ENCODE measurements around the gene ZNF740. TPM values are rescaled to one million over a fixed set of nuclear protein-coding genes. Genes with fewer than 3 reads are reported as not detected.

Gene ZNF740
- total RNA-seq (2014; rRNA removed; shearing (Covaris generic)): 5.1 and 6.5 TPM in 2 replicates
- polyA plus RNA-seq (2016; fragmentation: Nextera tagmentation; extraction: Ambion mirVana): 2.8 and 3.9 TPM in 2 replicates

GRCh38 chr12:53180220-53180930 is at the start of gene ZNF740, which contains the start of gene CSAD:
Gene ZNF740 (plus strand): TSS chr12:53180722. CDS start chr12:53181984, 1,262 bp downstream.
Gene CSAD (minus strand): TSS chr12:53180925. CDS start chr12:53173470, 7,455 bp downstream.
- Histone ChIP-seq H3K27ac (peak within 1 kb of the TSS; percentile 94), H4K20me1 (ENCODE audit: insufficient read depth) (no peaks in the 10 kb centered on the region; the same call in 1 of the 2 replicates), H3K9me2 (ENCODE audit: insufficient read depth) (no peaks in the 10 kb centered on the region), H3K79me2 (ENCODE audit: insufficient read depth) (peaks cover 65% of the 10 kb centered on the region), H3K27me3 (replicated peaks; ENCODE audit: insufficient read depth) (no peaks in the 10 kb centered on the region), H3K4me1 (ENCODE audit: insufficient read depth) (peaks cover 36% of the 10 kb centered on the region), H3K36me3 (ENCODE audit: low read depth) (peaks cover 13% of the 10 kb centered on the region; the same call in 1 of the 2 replicates), H2AFZ (peak within 1 kb of the TSS; percentile 93), H3F3A (ENCODE audit: insufficient read depth) (peaks cover 38% of the 10 kb centered on the region), H3K4me2 (ENCODE audit: unreplicated experiment) (peak within 1 kb of the TSS; percentile 95), H3K9me3 (ENCODE audit: low read depth) (no peaks in the 10 kb centered on the region), H3K4me3 (peak within 1 kb of the TSS; percentile 72), H3K9ac (peak within 1 kb of the TSS; percentile 91)
- 1% methylated on average over 40 to 60 of the region's 70 CpGs for WGBS, 2 experiments (ENCODE audit: low coverage in 1 of 2, low lambda C conversion rate in 2 of 2, missing lambda C conversion rate in 2 of 2)
- peak; percentile 99 for DNase-seq
- in situ Hi-C loops (cut with MboI): no loop called here
- TF ChIP-seq EZH2phosphoT487 (IDR thresholded peaks at IDR 0.05; ENCODE audit: insufficient read depth, low read depth) (no peak), EZH2 (IDR thresholded peaks at IDR 0.05; ENCODE audit: insufficient read depth, poor library complexity, severe bottlenecking) (no peak)

- no peak for DNase-seq
- H3K4me2 ChIP-seq (ENCODE audit: unreplicated experiment): no peak overlapping the region
- WGBS, 2 experiments (ENCODE audit: low coverage in 1 of 2, low lambda C conversion rate in 2 of 2, missing lambda C conversion rate in 2 of 2): 46 to 75% methylated on average over 2 of the region's 2 CpGs
- no peaks in the 10 kb centered on the region for H3K9me2 ChIP-seq (ENCODE audit: insufficient read depth)
- H2AFZ ChIP-seq: no peak overlapping the region
- TF ChIP-seq EZH2phosphoT487 (IDR thresholded peaks at IDR 0.05; ENCODE audit: insufficient read depth, low read depth) (no peak), EZH2 (IDR thresholded peaks at IDR 0.05; ENCODE audit: insufficient read depth, poor library complexity, severe bottlenecking) (no peak)
- no peaks in the 10 kb centered on the region for H4K20me1 ChIP-seq (ENCODE audit: insufficient read depth)
- no peaks in the 10 kb centered on the region for H3K27me3 ChIP-seq (replicated peaks; ENCODE audit: insufficient read depth)
- H3K79me2 ChIP-seq (ENCODE audit: insufficient read depth): no peaks in the 10 kb centered on the region
- H3F3A ChIP-seq (ENCODE audit: insufficient read depth): no peaks in the 10 kb centered on the region
- no peak overlapping the region for H3K9ac ChIP-seq
- no peaks in the 10 kb centered on the region for H3K36me3 ChIP-seq (ENCODE audit: low read depth)
- no peak overlapping the region for H3K27ac ChIP-seq
- H3K9me3 ChIP-seq (ENCODE audit: low read depth): no peaks in the 10 kb centered on the region
- H3K4me1 ChIP-seq (ENCODE audit: insufficient read depth): no peaks in the 10 kb centered on the region
- in situ Hi-C loops (cut with MboI): no loop called here
- H3K4me3 ChIP-seq: no peak overlapping the region
Measured at GRCh38 chr12:53131844-53132243, 48.7 kb upstream of the ZNF740 start.

GRCh38 chr12:53133722-53134121 is 46.8 kb upstream of the ZNF740 start:
- no peak overlapping the region for H3K4me2 ChIP-seq (ENCODE audit: unreplicated experiment)
- no peaks in the 10 kb centered on the region for H3K36me3 ChIP-seq (ENCODE audit: low read depth)
- H3F3A ChIP-seq (ENCODE audit: insufficient read depth): no peaks in the 10 kb centered on the region
- 77 to 97% methylated on average over 3 of the region's 3 CpGs for WGBS, 2 experiments (ENCODE audit: low coverage in 1 of 2, low lambda C conversion rate in 2 of 2, missing lambda C conversion rate in 2 of 2)
- H2AFZ ChIP-seq: no peak overlapping the region
- no peak for DNase-seq
- no peaks in the 10 kb centered on the region for H3K27me3 ChIP-seq (replicated peaks; ENCODE audit: insufficient read depth)
- no peak overlapping the region for H3K27ac ChIP-seq
- no peaks in the 10 kb centered on the region for H4K20me1 ChIP-seq (ENCODE audit: insufficient read depth)
- no peaks in the 10 kb centered on the region for H3K9me3 ChIP-seq (ENCODE audit: low read depth)
- H3K4me3 ChIP-seq: no peak overlapping the region
- no peaks in the 10 kb centered on the region for H3K9me2 ChIP-seq (ENCODE audit: insufficient read depth)
- H3K79me2 ChIP-seq (ENCODE audit: insufficient read depth): no peaks in the 10 kb centered on the region
- TF ChIP-seq EZH2 (IDR thresholded peaks at IDR 0.05; ENCODE audit: insufficient read depth, poor library complexity, severe bottlenecking) (no peak), EZH2phosphoT487 (IDR thresholded peaks at IDR 0.05; ENCODE audit: insufficient read depth, low read depth) (no peak)
- in situ Hi-C loops (cut with MboI): no loop called here
- no peak overlapping the region for H3K9ac ChIP-seq
- H3K4me1 ChIP-seq (ENCODE audit: insufficient read depth): no peaks in the 10 kb centered on the region

GRCh38 chr12:53143355-53143754 is 37.2 kb upstream of the ZNF740 start:
- no peaks in the 10 kb centered on the region for H4K20me1 ChIP-seq (ENCODE audit: insufficient read depth)
- TF ChIP-seq EZH2phosphoT487 (IDR thresholded peaks at IDR 0.05; ENCODE audit: insufficient read depth, low read depth) (no peak), EZH2 (IDR thresholded peaks at IDR 0.05; ENCODE audit: insufficient read depth, poor library complexity, severe bottlenecking) (no peak)
- peaks cover 9% of the 10 kb centered on the region for H3F3A ChIP-seq (ENCODE audit: insufficient read depth)
- no peak overlapping the region for H3K9ac ChIP-seq
- no peak overlapping the region for H2AFZ ChIP-seq
- H3K9me3 ChIP-seq (ENCODE audit: low read depth): no peaks in the 10 kb centered on the region
- H3K79me2 ChIP-seq (ENCODE audit: insufficient read depth): no peaks in the 10 kb centered on the region
- H3K27me3 ChIP-seq (replicated peaks; ENCODE audit: insufficient read depth): no peaks in the 10 kb centered on the region
- H3K27ac ChIP-seq: no peak overlapping the region
- in situ Hi-C loops (cut with MboI): no loop called here
- no peak overlapping the region for H3K4me3 ChIP-seq
- H3K4me2 ChIP-seq (ENCODE audit: unreplicated experiment): no peak overlapping the region
- peaks cover 3% of the 10 kb centered on the region; the same call in 1 of the 2 replicates for H3K4me1 ChIP-seq (ENCODE audit: insufficient read depth)
- DNase-seq: no peak
- no peaks in the 10 kb centered on the region for H3K36me3 ChIP-seq (ENCODE audit: low read depth)
- WGBS, 2 experiments (ENCODE audit: low coverage in 1 of 2, low lambda C conversion rate in 2 of 2, missing lambda C conversion rate in 2 of 2): 76 to 78% methylated on average over 4 of the region's 4 CpGs
- no peaks in the 10 kb centered on the region for H3K9me2 ChIP-seq (ENCODE audit: insufficient read depth)

Data from GM23248 (cell line).